SU-DHL-6 (cell line): ENCODE measurements around the gene UBL5.

ENCODE experiments used
- H2AFZ ChIP-seq: fragments of 200-600 bp; sonication (generic); 2 replicates; pipeline ENCODE4 v1.6.1; 2014; ENCODE audit warnings: low read depth, mild to moderate bottlenecking, moderate library complexity, mixed read lengths, antibody characterized with exemption, low read length; ENCODE audit not compliant: severe bottlenecking
- H3F3A ChIP-seq: fragments of 200-600 bp; shearing (Covaris generic); 2 replicates; pipeline ENCODE4 v1.6.0; 2016; ENCODE audit warnings: antibody characterized with exemption, mild to moderate bottlenecking; ENCODE audit not compliant: insufficient read depth
- H3K27ac ChIP-seq: fragments of 200-600 bp; sonication (generic); 2 replicates; pipeline ENCODE4 v1.5.1; 2016; ENCODE audit warnings: low read depth, mild to moderate bottlenecking, low read length, moderate library complexity, mixed read lengths
- H3K27me3 ChIP-seq: fragments of 200-600 bp; sonication (generic), shearing (Covaris generic); 2 replicates; pipeline ENCODE4 v1.6.0; 2014; ENCODE audit warnings: mild to moderate bottlenecking, low read length
- H3K36me3 ChIP-seq: fragments of 200-600 bp; sonication (generic); 2 replicates; pipeline ENCODE4 v1.6.1; 2014; ENCODE audit warnings: mild to moderate bottlenecking, low read length, mixed read lengths
- H3K4me2 ChIP-seq: fragments of 300-600, 200-600 bp; shearing (Covaris generic), sonication (generic); 2 replicates; pipeline ENCODE4 v1.6.0; 2014; ENCODE audit warnings: low read length, low read depth, mild to moderate bottlenecking; ENCODE audit not compliant: poor library complexity, severe bottlenecking
- H3K4me3 ChIP-seq: fragments of 200-600 bp; sonication (generic); 2 replicates; pipeline ENCODE4 v1.5.1; 2014; ENCODE audit warnings: antibody characterized with exemption, low read length, mild to moderate bottlenecking, mixed read lengths; ENCODE audit not compliant: insufficient read depth, poor library complexity, severe bottlenecking
- H3K79me2 ChIP-seq: fragments of 200-600 bp; sonication (generic); 2 replicates; pipeline ENCODE4 v1.6.1; 2014; ENCODE audit warnings: mild to moderate bottlenecking, low read length, moderate library complexity; ENCODE audit not compliant: insufficient read depth
- H3K9ac ChIP-seq: fragments of 200-600 bp; sonication (generic); 2 replicates; pipeline ENCODE4 v1.7.0; 2014; ENCODE audit warnings: mild to moderate bottlenecking, low read length
- H3K9me2 ChIP-seq: fragments of 200-600 bp; sonication (generic); replicated peaks from 2 replicates; pipeline ENCODE4 v1.6.1; 2014; ENCODE audit warnings: low read length; ENCODE audit not compliant: insufficient read depth
- H3K9me3 ChIP-seq: fragments of 200-600 bp; sonication (generic); 2 replicates; pipeline ENCODE4 v1.6.1; 2014; ENCODE audit warnings: low read length, mixed read lengths; ENCODE audit not compliant: insufficient read depth
- H4K20me1 ChIP-seq: fragments of 200-600 bp; sonication (generic); 2 replicates; pipeline ENCODE4 v1.6.1; 2014; ENCODE audit warnings: low read depth, mild to moderate bottlenecking, antibody characterized with exemption, low read length, moderate library complexity, mixed read lengths
- EZH2phosphoT487 ChIP-seq: fragments of 200-600 bp; sonication (generic), shearing (Covaris generic); conservative IDR thresholded peaks from 2 replicates; pipeline ENCODE4 v1.6.1; 2018; ENCODE audit warnings: mild to moderate bottlenecking, antibody characterized with exemption, low read length, moderate library complexity, mixed read lengths
- TF ChIP-seq, protein P1 (sequence below): fragments of 200-600 bp; sonication (generic); IDR thresholded peaks from one replicate; pipeline ENCODE4 v1.5.1; 2017; ENCODE audit warnings: antibody characterized with exemption, mild to moderate bottlenecking, low read length, moderate library complexity; ENCODE audit not compliant: insufficient read depth, poor library complexity, severe bottlenecking

Gene UBL5

GRCh38 chr19:9865732-9866501 lies 38.2 kb downstream of the UBL5 start:
- H3K9ac ChIP-seq, result no peak overlapping the region
- H3K4me2 ChIP-seq, result no peak overlapping the region
- H3K4me3 ChIP-seq, result no peak overlapping the region
- H4K20me1 ChIP-seq, result no peaks in the 10 kb centered on the region
- H3K9me2 ChIP-seq, result no peaks in the 10 kb centered on the region
- no peaks in the 10 kb centered on the region for H3K36me3 ChIP-seq
- no peak overlapping the region for H3K27ac ChIP-seq
- H3K9me3 ChIP-seq, result no peaks in the 10 kb centered on the region
- no peak overlapping the region for H2AFZ ChIP-seq
- H3K79me2 ChIP-seq, result no peaks in the 10 kb centered on the region
- TF ChIP-seq, protein P1, sequence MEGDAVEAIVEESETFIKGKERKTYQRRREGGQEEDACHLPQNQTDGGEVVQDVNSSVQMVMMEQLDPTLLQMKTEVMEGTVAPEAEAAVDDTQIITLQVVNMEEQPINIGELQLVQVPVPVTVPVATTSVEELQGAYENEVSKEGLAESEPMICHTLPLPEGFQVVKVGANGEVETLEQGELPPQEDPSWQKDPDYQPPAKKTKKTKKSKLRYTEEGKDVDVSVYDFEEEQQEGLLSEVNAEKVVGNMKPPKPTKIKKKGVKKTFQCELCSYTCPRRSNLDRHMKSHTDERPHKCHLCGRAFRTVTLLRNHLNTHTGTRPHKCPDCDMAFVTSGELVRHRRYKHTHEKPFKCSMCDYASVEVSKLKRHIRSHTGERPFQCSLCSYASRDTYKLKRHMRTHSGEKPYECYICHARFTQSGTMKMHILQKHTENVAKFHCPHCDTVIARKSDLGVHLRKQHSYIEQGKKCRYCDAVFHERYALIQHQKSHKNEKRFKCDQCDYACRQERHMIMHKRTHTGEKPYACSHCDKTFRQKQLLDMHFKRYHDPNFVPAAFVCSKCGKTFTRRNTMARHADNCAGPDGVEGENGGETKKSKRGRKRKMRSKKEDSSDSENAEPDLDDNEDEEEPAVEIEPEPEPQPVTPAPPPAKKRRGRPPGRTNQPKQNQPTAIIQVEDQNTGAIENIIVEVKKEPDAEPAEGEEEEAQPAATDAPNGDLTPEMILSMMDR, result no peak
- TF ChIP-seq EZH2phosphoT487, result no peak
- no peaks in the 10 kb centered on the region for H3K27me3 ChIP-seq
- H3F3A ChIP-seq, result no peaks in the 10 kb centered on the region

- no peak overlapping the region for H3K9ac ChIP-seq
- H4K20me1 ChIP-seq, result no peaks in the 10 kb centered on the region
- no peak overlapping the region for H3K27ac ChIP-seq
- H3K9me3 ChIP-seq, result no peaks in the 10 kb centered on the region
- H3F3A ChIP-seq, result no peaks in the 10 kb centered on the region
- H3K4me2 ChIP-seq, result no peak overlapping the region
- H3K36me3 ChIP-seq, result no peaks in the 10 kb centered on the region
- H3K4me3 ChIP-seq, result no peak overlapping the region
- no peaks in the 10 kb centered on the region for H3K79me2 ChIP-seq
- no peaks in the 10 kb centered on the region for H3K9me2 ChIP-seq
- no peaks in the 10 kb centered on the region for H3K27me3 ChIP-seq
- TF ChIP-seq, protein P1, result no peak
- TF ChIP-seq EZH2phosphoT487, result no peak
- H2AFZ ChIP-seq, result no peak overlapping the region
Observed at GRCh38 chr19:9868983-9869617, 41.4 kb downstream of the UBL5 start.

DNA sequence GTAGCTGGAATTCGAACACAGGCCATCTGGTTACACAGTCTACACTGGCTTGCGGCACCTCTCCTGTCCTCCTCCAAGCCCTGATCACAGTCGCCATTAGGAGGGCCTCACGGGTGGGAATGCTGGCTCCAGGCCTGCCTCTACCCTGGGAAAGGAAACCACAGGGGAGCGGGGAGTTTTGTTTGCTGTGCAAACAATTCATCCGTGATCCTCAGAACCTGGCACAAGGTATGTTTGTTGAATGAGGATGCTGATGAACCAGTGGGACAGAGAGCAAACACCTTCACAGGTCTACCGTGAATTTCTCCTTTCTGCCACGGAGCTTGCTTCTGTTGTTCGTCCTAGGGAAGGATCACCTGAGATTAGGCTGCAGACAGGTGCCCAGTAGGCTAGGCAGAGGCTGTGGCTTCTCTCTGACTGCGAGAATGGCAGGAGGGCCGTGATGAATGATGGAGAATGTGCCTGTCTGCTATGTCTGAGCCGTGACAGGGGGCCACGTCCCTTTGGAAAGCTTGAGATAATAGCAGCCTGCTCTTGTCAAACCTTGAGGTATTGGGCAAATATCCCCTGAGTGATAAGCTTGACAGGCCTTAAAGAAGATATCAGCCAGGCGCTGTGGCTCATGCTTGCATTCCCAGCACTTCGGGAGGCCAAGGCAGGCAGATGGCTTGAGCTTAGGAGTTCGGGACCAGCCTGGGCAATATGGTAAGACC lies 44.1 kb downstream of the UBL5 start:
- H3K27ac ChIP-seq, result no peak overlapping the region
- H4K20me1 ChIP-seq, result no peaks in the 10 kb centered on the region
- H3K9me2 ChIP-seq, result no peaks in the 10 kb centered on the region
- no peaks in the 10 kb centered on the region for H3K36me3 ChIP-seq
- no peak overlapping the region for H3K4me2 ChIP-seq
- H3F3A ChIP-seq, result no peaks in the 10 kb centered on the region
- no peak overlapping the region for H2AFZ ChIP-seq
- H3K27me3 ChIP-seq, result no peaks in the 10 kb centered on the region
- no peaks in the 10 kb centered on the region for H3K9me3 ChIP-seq
- no peak for TF ChIP-seq EZH2phosphoT487
- TF ChIP-seq, protein P1, result no peak
- no peak overlapping the region for H3K4me3 ChIP-seq
- no peaks in the 10 kb centered on the region for H3K79me2 ChIP-seq
- H3K9ac ChIP-seq, result no peak overlapping the region
